Nephron progenitor cell (in vitro differentiated cells): Measurements from ENCODE around the gene BCAP29.
A peak's percentile ranks its signal among the peaks of the same experiment; 100 is the strongest.

Experiments used
- DNase-seq: peaks from one replicate; pipeline ENCODE4 v3.0.0; 2021
- H3K27ac Mint-ChIP-seq: 2 replicates; pipeline ENCODE4 v1.8.0; 2021; ENCODE audit warnings: mild to moderate bottlenecking, moderate library complexity, mixed read lengths
- H3K27me3 Mint-ChIP-seq: 2 replicates; pipeline ENCODE4 v1.8.0; 2021; ENCODE audit warnings: mild to moderate bottlenecking, low read depth, mixed read lengths; ENCODE audit not compliant: poor library complexity
- H3K36me3 Mint-ChIP-seq: 2 replicates; pipeline ENCODE4 v1.8.0; 2021; ENCODE audit warnings: low read depth, mixed read lengths
- H3K4me1 Mint-ChIP-seq: 2 replicates; pipeline ENCODE4 v1.8.0; 2021; ENCODE audit warnings: mixed read lengths
- H3K4me3 Mint-ChIP-seq: 2 replicates; pipeline ENCODE4 v1.8.0; 2021; ENCODE audit warnings: mild to moderate bottlenecking, moderate library complexity, mixed read lengths
- H3K9me3 Mint-ChIP-seq: 2 replicates; pipeline ENCODE4 v1.8.0; 2021; ENCODE audit warnings: mild to moderate bottlenecking, moderate library complexity, mixed read lengths
- TF ChIP-seq, protein P1 (sequence below): fragments of 200-600 bp; sonication (generic); IDR thresholded peaks from 2 replicates; pipeline ENCODE4 v1.5.0; 2021; ENCODE audit warnings: antibody characterized with exemption

Gene BCAP29

DNA sequence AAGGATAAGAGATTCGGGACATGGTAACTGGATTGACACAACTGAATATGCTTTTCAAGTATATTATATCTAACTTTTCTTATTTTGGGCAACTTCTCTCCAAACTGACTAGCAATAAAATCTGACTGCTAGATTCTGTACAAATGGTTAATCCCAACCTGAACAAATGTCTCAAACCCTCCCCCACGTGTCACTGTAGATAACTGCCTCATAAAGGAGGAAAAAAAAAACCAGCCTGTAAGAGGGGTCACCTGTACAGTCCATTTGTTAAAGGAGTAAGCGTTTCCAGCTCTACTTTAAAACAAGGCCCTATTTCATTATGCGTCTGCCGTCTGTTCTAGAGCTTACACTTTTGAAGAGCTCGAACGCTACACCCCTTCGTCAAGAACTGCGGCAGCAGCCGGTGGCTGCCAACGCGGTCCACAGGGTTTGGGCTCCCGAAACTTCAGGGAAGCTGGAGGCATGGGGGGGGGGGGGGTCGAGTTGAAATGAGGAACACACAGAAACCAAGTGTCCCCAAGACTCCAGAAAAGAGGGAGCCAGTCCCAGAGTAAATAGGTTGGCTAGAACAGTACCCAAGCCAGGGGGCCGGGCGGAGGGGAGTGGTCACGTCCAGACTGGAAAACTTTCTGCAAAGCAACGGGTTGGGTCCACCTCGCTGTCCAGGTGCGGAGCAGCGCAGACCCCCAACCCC lies 16.8 kb upstream of the BCAP29 start:
- H3K36me3 Mint-ChIP-seq = peaks cover 13% of the 10 kb centered on the region
- H3K27ac Mint-ChIP-seq = peak overlapping the region; percentile 79
- DNase-seq = no peak
- no peaks in the 10 kb centered on the region for H3K9me3 Mint-ChIP-seq
- TF ChIP-seq, protein P1, sequence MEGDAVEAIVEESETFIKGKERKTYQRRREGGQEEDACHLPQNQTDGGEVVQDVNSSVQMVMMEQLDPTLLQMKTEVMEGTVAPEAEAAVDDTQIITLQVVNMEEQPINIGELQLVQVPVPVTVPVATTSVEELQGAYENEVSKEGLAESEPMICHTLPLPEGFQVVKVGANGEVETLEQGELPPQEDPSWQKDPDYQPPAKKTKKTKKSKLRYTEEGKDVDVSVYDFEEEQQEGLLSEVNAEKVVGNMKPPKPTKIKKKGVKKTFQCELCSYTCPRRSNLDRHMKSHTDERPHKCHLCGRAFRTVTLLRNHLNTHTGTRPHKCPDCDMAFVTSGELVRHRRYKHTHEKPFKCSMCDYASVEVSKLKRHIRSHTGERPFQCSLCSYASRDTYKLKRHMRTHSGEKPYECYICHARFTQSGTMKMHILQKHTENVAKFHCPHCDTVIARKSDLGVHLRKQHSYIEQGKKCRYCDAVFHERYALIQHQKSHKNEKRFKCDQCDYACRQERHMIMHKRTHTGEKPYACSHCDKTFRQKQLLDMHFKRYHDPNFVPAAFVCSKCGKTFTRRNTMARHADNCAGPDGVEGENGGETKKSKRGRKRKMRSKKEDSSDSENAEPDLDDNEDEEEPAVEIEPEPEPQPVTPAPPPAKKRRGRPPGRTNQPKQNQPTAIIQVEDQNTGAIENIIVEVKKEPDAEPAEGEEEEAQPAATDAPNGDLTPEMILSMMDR = no peak
- no peaks in the 10 kb centered on the region for H3K27me3 Mint-ChIP-seq
- H3K4me1 Mint-ChIP-seq = peaks cover 46% of the 10 kb centered on the region
- peak overlapping the region; percentile 90 for H3K4me3 Mint-ChIP-seq

DNA sequence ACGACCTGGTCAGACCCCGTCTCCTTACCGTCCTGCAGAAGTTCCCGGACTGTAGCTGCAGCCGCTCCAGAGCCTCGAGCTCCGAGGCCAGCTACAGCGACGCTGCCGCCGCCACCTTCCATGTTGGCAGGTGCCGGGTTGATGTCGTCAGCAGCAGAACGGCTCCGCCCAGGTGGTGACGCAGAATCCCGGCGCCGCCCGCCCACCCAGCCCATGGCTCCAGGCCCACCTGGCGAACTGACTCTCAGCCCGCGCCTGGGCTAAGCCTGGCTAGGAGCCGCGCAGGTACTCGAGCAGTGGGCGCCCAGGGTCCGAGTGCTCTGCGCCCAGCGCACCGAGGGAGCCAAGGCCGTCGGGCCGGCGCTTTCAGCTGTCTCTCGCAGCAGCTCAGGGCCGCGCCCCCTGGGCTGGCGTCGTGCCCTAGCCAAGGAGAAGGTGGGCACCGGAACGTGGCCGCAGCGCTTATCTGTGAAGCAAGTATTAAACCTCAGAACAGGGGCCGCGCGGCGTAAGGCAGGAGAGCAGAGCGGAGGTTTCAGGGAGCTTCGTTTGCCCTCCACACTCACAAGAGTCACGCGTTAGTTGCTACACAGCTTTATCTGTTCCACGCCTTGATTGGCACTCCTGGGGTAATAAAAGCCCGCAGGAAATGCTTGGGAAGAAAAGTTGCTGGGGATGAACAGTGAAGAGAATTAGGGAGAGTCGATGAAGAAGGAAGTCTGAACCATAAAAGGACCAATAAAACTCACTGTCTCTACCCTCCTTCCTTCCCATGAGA lies 16.1 kb upstream of the BCAP29 start, which contains the start of the genes COG5 and DUS4L:
Gene COG5 (minus strand): TSS at position 146 of the 778 bp plus-strand sequence. CDS start 24 bp downstream, at position 122.
Gene DUS4L (plus strand): TSS at position 197 of the 778 bp plus-strand sequence. CDS start 3,100 bp downstream, outside the sequence.
- Mint-ChIP-seq H3K27me3 (no peaks in the 10 kb centered on the region), H3K4me1 (peaks cover 46% of the 10 kb centered on the region)
- TF ChIP-seq, protein P1 = no peak

DNA sequence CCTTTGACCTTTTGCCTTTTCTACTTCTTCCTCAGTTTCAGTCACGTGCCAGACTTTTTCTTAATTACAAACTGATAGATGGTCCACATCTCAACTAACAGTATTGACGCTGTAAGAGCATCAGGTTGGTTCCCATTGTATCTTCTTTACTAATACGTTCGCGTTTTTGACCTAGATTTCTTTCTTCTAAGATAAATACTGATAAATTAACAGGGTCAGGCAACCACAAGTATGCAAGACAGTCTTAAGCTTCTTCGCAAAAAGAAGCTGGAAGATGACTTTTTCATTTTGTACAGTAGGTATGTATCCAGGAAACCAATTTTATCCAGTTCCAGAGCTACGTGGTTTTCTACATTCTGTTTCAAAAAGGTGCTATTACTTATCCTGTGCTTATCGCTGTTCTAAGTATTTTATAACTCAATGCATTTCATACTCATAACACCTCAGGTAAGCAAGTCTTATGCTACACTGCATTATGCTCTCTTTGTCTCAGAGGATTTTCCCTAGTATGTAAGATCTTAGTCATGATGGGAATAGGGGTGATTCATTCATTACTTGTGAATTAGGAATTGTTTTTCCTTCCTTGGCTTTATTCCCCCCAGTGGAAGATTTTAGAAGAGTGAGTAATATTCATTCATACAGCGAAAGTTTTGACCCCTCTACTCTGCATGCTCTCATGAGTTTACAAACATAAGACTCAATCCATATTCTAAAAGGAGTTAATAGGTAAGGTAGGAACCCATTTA lies 15.3 kb upstream of the BCAP29 start:
- peak overlapping the region; percentile 78 for H3K27ac Mint-ChIP-seq
- DNase-seq = no peak
- TF ChIP-seq, protein P1 = no peak
- H3K4me3 Mint-ChIP-seq = peak overlapping the region; percentile 90
- H3K27me3 Mint-ChIP-seq = no peaks in the 10 kb centered on the region
- H3K4me1 Mint-ChIP-seq = peaks cover 46% of the 10 kb centered on the region
- H3K36me3 Mint-ChIP-seq = peaks cover 21% of the 10 kb centered on the region
- H3K9me3 Mint-ChIP-seq = no peaks in the 10 kb centered on the region

More for the DNA sequence above, 16.1 kb upstream of the BCAP29 start, which contains the start of the genes COG5 and DUS4L:
- Mint-ChIP-seq H3K27ac (peak within 1 kb of the TSS; percentile 79), H3K4me3 (peak within 1 kb of the TSS; percentile 90), H3K36me3 (peaks cover 17% of the 10 kb centered on the region), H3K9me3 (no peaks in the 10 kb centered on the region)
- peak; percentile 87 for DNase-seq

DNA sequence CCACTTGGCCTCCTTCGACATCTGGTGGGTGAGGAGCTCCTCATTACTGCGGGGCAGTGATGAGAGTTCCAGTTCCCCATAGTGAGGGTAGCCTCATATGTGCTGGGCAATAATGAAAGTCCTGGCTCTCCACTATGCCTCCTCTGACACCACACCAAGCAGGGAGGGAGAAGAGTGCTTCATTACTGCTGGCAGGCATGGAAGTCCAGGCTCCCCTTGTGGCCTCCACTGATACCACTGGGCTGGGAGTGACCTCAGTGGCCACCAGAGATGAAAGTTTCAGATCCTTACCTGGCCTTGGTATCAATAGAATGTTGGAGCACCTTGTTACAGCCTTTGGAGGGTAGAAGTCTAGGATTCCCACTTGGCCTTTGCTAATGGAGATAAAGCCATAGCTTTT lies 9.7 kb upstream of the BCAP29 start:
- TF ChIP-seq, protein P1 = no peak
- no peaks in the 10 kb centered on the region for H3K9me3 Mint-ChIP-seq
- no peaks in the 10 kb centered on the region for H3K27me3 Mint-ChIP-seq
- no peak overlapping the region for H3K4me3 Mint-ChIP-seq
- H3K4me1 Mint-ChIP-seq = peaks cover 6% of the 10 kb centered on the region
- peaks cover 28% of the 10 kb centered on the region for H3K36me3 Mint-ChIP-seq
- no peak for DNase-seq
- no peak overlapping the region for H3K27ac Mint-ChIP-seq

DNA sequence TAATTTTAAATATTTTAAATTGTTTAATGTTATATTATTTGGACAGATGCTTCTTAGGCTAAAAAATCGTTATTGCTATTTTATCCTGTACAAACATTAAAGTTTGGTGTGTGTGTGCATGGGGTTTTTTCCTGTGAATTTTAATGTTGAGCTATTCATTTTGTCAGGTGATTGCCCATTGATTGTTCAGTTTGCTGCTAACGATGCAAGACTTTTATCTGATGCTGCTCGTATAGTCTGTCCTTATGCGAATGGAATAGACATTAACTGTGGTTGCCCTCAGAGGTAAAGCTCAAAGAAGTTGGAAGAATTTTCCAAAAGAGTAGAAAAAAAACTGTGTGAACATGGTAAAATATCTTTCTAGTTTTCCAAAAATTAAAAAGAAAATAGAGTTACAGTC lies 6.5 kb upstream of the BCAP29 start:
- Mint-ChIP-seq H3K27ac (no peak overlapping the region), H3K36me3 (peaks cover 29% of the 10 kb centered on the region), H3K4me1 (no peaks in the 10 kb centered on the region), H3K9me3 (no peaks in the 10 kb centered on the region), H3K4me3 (no peak overlapping the region), H3K27me3 (no peaks in the 10 kb centered on the region)
- DNase-seq = no peak
- TF ChIP-seq, protein P1 = no peak
